Skin epidermis (tissue), 12 donors: ENCODE results near the gene PKNOX2.

Experiments used
- H3K27ac ChIP-seq, 21 experiments: fragments of 200-600 bp; sonication (generic) in 11 of 21; one replicate each; pipeline ENCODE4 v1.5.0; 2020; ENCODE audit warnings: mild to moderate bottlenecking in 3 of 21, inconsistent platforms in 2 of 21, moderate library complexity in 2 of 21
- H3K4me3 ChIP-seq, 7 experiments: fragments of 200-600 bp; sonication (generic) in 2 of 7; one replicate each; pipeline ENCODE4 v1.5.0; 2020; ENCODE audit warnings: inconsistent platforms in 2 of 7, mild to moderate bottlenecking in 2 of 7, moderate library complexity in 1 of 7

PKNOX2 gene, protein sequence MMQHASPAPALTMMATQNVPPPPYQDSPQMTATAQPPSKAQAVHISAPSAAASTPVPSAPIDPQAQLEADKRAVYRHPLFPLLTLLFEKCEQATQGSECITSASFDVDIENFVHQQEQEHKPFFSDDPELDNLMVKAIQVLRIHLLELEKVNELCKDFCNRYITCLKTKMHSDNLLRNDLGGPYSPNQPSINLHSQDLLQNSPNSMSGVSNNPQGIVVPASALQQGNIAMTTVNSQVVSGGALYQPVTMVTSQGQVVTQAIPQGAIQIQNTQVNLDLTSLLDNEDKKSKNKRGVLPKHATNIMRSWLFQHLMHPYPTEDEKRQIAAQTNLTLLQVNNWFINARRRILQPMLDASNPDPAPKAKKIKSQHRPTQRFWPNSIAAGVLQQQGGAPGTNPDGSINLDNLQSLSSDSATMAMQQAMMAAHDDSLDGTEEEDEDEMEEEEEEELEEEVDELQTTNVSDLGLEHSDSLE

GRCh38 chr11:125164422-125165110, at the start of gene PKNOX2:
PKNOX2 (plus strand) TSS chr11:125164751; CDS start chr11:125351306, 186,555 bp downstream.
- H3K4me3 ChIP-seq: peak within 1 kb of the TSS; percentile 32 to 57 (median 42)
- peak within 1 kb of the TSS in 11 of 21 experiments; percentile 2 to 81 (median 64) for H3K27ac ChIP-seq

- Histone ChIP-seq H3K27ac (no peak overlapping the region), H3K4me3 (no peak overlapping the region)
Measured at GRCh38 chr11:125117429-125117828, 47.1 kb upstream of the PKNOX2 start.

GRCh38 chr11:125123194-125123946, 41.2 kb upstream of the PKNOX2 start:
- Histone ChIP-seq H3K27ac (peak overlapping the region in 1 of 21 experiments; percentile 14), H3K4me3 (no peak overlapping the region)

DNA sequence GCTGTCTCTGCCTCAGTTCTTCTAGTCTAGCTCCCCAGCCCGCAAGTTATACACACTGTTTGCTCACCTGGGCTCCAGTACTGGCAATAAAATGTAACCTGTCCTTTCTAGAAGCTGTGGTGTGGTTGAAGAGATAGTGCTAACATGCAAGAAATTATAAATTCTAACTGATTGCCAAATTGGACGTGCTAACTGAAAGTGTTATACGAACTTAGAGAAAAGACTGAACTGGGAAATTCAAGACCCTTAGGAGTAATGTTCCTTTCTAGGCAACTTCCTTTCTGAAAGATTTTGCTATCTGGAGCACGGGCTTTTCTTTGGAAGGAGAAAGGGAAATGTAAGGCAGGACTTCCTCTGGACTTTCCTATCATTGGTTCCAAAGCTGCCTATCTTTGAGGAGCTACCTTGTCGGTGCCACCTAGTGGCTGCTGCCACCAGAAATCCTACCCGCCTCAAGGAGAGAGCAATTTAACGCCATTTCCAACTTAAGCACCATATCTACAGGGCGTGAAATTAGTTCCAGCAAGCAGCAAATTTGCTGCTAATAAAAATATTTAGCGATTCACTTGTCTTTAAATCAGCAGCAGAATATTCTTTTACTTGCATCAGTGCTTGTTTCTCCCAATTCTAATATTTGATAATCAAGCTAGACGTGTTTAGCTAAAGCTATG, 40.5 kb upstream of the PKNOX2 start:
- Histone ChIP-seq H3K27ac (peak overlapping the region in 1 of 21 experiments; percentile 14), H3K4me3 (no peak overlapping the region)

DNA sequence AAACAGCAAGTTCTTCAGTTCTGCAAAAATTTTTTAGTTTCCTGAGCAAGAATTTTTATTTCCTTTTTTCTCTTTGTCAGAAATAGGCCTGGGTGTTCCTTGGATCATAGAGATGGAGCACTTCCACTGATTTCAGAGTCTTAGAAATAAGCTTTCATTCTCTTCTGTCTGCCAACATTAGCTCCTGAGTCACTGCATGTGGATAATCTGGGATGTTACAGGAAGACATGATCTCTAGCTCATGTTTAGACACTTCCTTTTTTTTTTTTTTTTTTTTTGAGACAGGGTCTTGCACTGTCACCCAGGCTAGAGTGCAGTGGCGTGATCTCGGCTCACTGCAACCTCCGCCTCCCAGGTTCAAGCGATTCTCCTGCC, 39.9 kb upstream of the PKNOX2 start:
- Histone ChIP-seq H3K27ac (no peak overlapping the region), H3K4me3 (no peak overlapping the region)

DNA sequence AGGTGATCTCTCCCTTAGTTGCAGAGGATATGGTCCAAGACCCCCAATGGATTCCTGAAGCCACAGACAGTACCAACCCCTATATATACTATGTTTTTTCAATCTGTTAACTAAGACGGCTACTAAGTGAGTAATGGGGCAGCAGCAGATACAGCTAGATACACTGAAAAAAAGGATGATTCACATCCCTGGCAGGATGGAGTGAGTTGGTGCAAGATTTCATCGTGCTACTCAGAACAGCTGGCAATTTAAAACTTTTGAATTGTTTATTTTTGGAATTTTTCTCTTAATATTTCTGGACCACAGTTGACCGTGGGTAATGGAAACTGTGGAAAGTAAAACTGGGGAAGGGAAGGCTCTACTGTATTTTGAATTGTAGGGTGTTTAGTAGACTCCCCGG, 36.1 kb upstream of the PKNOX2 start:
- Histone ChIP-seq H3K27ac (no peak overlapping the region), H3K4me3 (no peak overlapping the region)

- Histone ChIP-seq H3K27ac (no peak overlapping the region), H3K4me3 (no peak overlapping the region)
Measured at GRCh38 chr11:125129316-125129993, 35.1 kb upstream of the PKNOX2 start.

- Histone ChIP-seq H3K4me3 (no peak overlapping the region), H3K27ac (no peak overlapping the region)
Measured at GRCh38 chr11:125132071-125132470, 32.5 kb upstream of the PKNOX2 start.

DNA sequence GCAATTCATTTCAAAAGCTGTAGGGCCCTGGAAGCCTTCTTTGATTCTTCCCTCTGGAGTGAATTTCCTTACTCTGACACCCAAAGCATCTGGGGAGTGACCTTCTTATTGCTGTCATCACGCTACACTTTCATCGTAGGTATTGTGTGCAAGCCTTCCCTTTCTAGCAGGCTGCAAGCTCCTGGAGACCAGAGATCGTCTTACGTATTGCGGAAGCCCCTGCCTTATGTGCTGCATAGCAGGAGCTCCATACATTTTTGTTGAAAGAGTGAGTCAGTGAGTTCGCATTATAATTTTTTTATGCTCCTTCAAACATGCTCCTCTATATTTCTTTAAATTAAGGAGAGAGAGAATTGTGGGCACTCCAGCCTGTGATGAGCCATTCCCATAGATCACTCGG, 32.0 kb upstream of the PKNOX2 start:
- H3K27ac ChIP-seq: no peak overlapping the region
- H3K4me3 ChIP-seq: no peak overlapping the region

GRCh38 chr11:125136001-125136400, 28.6 kb upstream of the PKNOX2 start:
- Histone ChIP-seq H3K27ac (no peak overlapping the region), H3K4me3 (no peak overlapping the region)

DNA sequence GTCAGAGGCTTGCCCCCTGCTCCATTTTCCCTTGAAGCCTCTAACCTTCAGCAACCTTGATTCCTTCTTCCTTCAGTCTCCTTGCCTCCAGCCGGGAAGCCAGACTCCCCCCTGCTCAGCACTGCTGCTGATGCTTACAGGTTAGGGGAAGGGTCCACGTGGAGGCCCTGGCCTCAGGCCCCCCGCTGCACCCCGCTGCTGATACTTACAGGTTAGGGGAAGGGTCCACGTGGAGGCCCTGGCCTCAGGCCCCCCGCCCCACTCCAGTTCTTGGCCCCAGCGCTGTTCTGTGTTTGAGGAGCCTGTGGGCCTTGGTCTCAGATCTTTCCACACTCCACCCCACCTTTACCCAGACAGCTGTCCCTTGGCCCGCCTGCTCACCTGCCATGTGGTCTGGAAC, 25.6 kb upstream of the PKNOX2 start:
- H3K4me3 ChIP-seq: no peak overlapping the region
- no peak overlapping the region for H3K27ac ChIP-seq

DNA sequence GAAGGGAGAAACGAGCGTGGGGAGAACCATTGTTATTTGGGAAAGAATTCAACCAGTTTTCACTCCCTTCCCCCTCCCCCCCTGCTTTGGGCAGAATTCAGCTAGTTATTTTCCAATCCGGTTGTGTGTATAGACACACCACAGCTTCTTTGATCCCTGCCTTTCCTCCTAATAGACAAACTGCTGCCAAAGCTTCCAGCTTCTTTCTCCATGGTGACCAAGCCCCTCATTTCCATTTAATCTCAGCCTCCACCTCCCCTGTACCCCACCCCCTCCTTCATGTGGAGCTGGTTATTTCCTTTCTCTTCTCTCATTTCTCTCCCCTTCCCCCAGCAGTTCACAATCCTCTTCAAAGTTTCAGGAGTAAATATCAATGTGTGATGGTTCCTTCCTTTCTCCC, 24.8 kb upstream of the PKNOX2 start:
- H3K27ac ChIP-seq: no peak overlapping the region
- H3K4me3 ChIP-seq: no peak overlapping the region

GRCh38 chr11:125140233-125140632, 24.3 kb upstream of the PKNOX2 start:
- no peak overlapping the region for H3K4me3 ChIP-seq
- no peak overlapping the region for H3K27ac ChIP-seq

DNA sequence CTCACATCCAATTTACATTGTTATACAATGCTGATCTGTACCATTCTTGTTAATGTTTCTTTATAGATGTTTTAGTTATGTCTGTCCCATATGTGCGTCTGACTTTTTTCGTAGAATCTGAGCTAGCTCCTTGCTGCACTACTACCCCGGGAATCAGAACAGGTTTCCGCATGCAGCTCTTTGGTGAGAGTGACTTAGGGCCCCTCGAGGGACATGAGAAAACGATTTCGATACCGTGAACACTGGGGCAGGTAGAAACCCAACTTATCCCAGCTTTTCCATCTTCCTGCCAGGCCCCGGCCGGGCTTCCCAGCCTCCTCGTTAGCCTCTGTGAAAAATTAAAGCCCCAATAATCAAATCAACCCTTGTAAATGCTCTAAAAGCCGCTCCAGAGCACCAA, 23.4 kb upstream of the PKNOX2 start:
- Histone ChIP-seq H3K4me3 (no peak overlapping the region), H3K27ac (no peak overlapping the region)

DNA sequence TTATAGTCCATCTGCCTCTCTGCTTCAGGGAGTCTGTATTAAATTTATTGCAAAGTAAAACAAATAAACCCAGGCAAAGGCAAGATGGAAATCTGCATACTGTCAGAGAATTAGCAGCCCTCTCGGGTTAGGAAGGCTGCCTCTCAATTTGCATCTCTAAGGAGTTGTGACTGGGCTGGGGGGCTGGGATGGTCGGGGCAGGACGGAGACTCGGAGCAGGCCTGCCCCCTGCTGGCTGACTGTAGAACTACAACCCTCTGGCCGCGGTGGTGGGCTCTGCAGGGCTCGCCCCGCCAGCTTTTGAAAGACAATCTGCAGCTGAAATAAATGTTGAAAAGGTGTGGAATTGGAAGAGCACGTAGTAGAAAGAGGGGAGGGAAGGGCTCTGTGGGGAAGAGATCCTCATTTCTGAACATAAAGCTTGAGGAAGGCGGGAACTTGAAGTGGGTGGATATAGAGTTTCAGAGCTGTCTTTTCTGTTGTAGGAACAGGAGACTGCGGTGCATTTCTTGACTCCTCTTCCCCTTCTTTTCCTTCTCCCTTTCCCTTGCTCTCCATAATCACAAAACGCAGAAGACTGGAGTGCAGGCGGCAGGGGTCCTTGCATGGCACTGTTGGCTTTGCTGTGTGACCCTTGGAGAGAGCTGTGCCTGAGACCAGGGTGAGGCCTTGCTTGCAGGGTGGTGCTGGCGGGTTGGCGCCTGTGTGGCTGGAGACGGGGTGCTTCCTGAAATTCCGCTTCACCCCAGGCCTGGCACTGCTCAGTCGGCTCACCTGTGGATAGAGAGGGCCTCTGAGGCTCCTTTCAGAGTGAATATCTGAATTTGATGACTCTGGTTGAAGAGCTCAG, 22.6 kb upstream of the PKNOX2 start:
- Histone ChIP-seq H3K27ac (no peak overlapping the region), H3K4me3 (no peak overlapping the region)

- Histone ChIP-seq H3K27ac (no peak overlapping the region), H3K4me3 (no peak overlapping the region)
Measured at GRCh38 chr11:125146232-125146631, 18.3 kb upstream of the PKNOX2 start.

DNA sequence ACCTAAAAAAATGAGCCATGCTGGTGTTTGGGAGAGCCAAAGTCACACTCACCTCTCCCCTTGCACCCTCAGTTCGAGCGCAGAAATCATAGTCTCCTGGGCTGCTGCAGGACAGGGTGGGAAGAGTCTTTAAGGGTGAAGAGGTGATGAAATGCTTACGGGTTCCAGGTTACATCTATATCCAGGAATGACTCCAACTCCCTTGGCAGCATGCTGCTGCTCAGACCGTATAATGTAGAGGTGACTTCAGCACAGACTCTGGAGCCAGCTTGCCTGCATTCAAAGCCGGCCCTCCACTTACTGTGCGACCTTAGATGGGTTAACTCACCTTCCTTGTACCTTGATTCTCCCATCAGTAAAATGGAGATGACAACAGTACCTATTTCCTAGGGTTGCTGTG, 17.3 kb upstream of the PKNOX2 start:
- no peak overlapping the region for H3K27ac ChIP-seq
- H3K4me3 ChIP-seq: no peak overlapping the region

DNA sequence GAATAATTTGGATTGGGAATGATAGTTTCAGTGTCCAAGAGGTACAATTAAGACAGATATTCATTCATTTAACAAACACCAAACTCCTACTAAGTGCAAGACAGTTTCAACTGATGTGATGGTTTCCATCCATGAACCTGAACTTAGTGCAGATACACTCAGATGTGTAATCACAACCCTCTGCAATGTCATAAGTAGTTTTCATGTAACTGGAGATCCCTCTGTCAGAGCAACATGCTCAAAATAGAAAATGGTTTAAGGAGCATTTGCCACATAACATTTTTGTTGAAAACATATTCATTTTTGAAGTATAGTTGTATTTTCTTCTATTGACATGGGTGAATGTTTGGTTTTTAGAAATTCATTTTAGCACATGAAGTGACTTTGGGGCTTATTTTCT, 16.5 kb upstream of the PKNOX2 start:
- H3K27ac ChIP-seq: no peak overlapping the region
- no peak overlapping the region for H3K4me3 ChIP-seq

DNA sequence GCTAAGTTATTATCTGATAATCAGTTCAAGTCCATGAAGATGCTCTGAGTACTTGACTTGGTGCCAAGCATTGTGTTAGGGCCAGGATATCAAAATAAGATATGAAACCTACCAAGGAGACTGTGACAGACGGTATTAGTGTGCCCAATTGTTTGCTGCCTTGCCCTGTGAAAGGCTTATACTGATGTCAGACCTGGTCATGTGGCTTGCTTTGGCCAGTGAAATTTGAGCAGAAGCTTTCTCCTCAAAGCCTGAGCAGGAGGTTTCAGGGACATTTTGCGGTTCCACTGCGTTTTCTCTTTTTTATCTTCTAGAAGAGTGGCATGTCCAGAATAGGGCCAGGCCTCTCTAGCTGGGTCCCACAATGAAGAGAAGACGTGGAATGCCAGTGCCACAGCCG, 15.8 kb upstream of the PKNOX2 start:
- Histone ChIP-seq H3K4me3 (no peak overlapping the region), H3K27ac (no peak overlapping the region)
